SK-N-SH treated with all-trans-retinoic acid at 6 μM for 48 hours (cell line): ENCODE data around the gene AMOTL1.
A peak's percentile ranks its signal among the peaks of the same experiment; 100 is the strongest.

Experiments used
- ATAC-seq: fragments of 200-7000 bp; cut with Tn5 transposase; 3 replicates; pipeline ENCODE4 v1.9.1; 2020; ENCODE audit warnings: mild to moderate bottlenecking, moderate library complexity
- ARNTL ChIP-seq: fragments of 450-650 bp; formaldehyde crosslinking; IDR thresholded peaks from 2 replicates; pipeline ENCODE4 v1.5.0; 2020; ENCODE audit warnings: low read depth, mild to moderate bottlenecking, moderate library complexity, borderline replicate concordance
- BACH2 ChIP-seq: fragments of 250-450 bp; sonication (Bioruptor Pico); IDR thresholded peaks from 2 replicates; pipeline ENCODE4 v1.9.0; 2021; ENCODE audit warnings: mild to moderate bottlenecking, borderline replicate concordance
- CREB5 ChIP-seq: fragments of 250-450 bp; sonication (Bioruptor Pico); IDR thresholded peaks from 2 replicates; pipeline ENCODE4 v1.5.1; 2020; ENCODE audit warnings: low read depth, mild to moderate bottlenecking, moderate library complexity
- CSDC2 ChIP-seq: fragments of 250-450 bp; sonication (Bioruptor Pico); IDR thresholded peaks from 2 replicates; pipeline ENCODE4 v1.5.0; 2020; ENCODE audit warnings: mild to moderate bottlenecking, moderate library complexity
- CSRNP3 ChIP-seq: fragments of 250-450 bp; sonication (Bioruptor Pico); IDR thresholded peaks from 2 replicates; pipeline ENCODE4 v1.5.1; 2021; ENCODE audit warnings: mild to moderate bottlenecking, moderate library complexity
- ESRRG ChIP-seq: fragments of 250-450 bp; sonication (Bioruptor Pico); IDR thresholded peaks from 2 replicates; pipeline ENCODE4 v1.6.1; 2021; ENCODE audit warnings: mild to moderate bottlenecking
- GLIS3 ChIP-seq: fragments of 250-450 bp; sonication (Bioruptor Pico); IDR thresholded peaks from 2 replicates; pipeline ENCODE4 v1.5.0; 2020; ENCODE audit warnings: mild to moderate bottlenecking, moderate library complexity
- OSR1 ChIP-seq: fragments of 250-450 bp; sonication (Bioruptor Pico); IDR thresholded peaks from 2 replicates; pipeline ENCODE4 v1.8.0; 2022; ENCODE audit warnings: moderate library complexity, mild to moderate bottlenecking, inconsistent platforms
- PATZ1 ChIP-seq: fragments of 250-450 bp; sonication (Bioruptor Pico); IDR thresholded peaks from 2 replicates; pipeline ENCODE4 v1.8.0; 2020; ENCODE audit warnings: mild to moderate bottlenecking, moderate library complexity, borderline replicate concordance
- POU6F1 ChIP-seq: fragments of 250-450 bp; sonication (Bioruptor Pico); IDR thresholded peaks from 2 replicates; pipeline ENCODE4 v1.8.0; 2021; ENCODE audit warnings: low read depth, mild to moderate bottlenecking, moderate library complexity, borderline replicate concordance
- PPARA ChIP-seq: fragments of 250-450 bp; sonication (Bioruptor Pico); IDR thresholded peaks from 2 replicates; pipeline ENCODE4 v1.5.0; 2020; ENCODE audit warnings: mild to moderate bottlenecking, borderline replicate concordance
- RARB ChIP-seq: fragments of 250-450 bp; sonication (Bioruptor Pico); IDR thresholded peaks from 2 replicates; pipeline ENCODE4 v1.8.0; 2021; ENCODE audit warnings: mild to moderate bottlenecking, moderate library complexity
- SNAI2 ChIP-seq: fragments of 250-450 bp; sonication (Bioruptor Pico); IDR thresholded peaks from 2 replicates; pipeline ENCODE4 v1.5.0; 2020; ENCODE audit warnings: mild to moderate bottlenecking, moderate library complexity
- TOX ChIP-seq: fragments of 250-450 bp; sonication (Bioruptor Pico); IDR thresholded peaks from 2 replicates; pipeline ENCODE4 v1.8.0; 2021; ENCODE audit warnings: mild to moderate bottlenecking, moderate library complexity, borderline replicate concordance
- TSHZ2 ChIP-seq: fragments of 250-450 bp; sonication (Bioruptor Pico); IDR thresholded peaks from 2 replicates; pipeline ENCODE4 v1.5.0; 2020; ENCODE audit warnings: mild to moderate bottlenecking, moderate library complexity
- ZFP3 ChIP-seq: fragments of 250-450 bp; sonication (Bioruptor Pico); IDR thresholded peaks from 2 replicates; pipeline ENCODE4 v1.5.0; 2020; ENCODE audit warnings: mild to moderate bottlenecking, moderate library complexity
- ZFP30 ChIP-seq: fragments of 450-650 bp; formaldehyde crosslinking; IDR thresholded peaks from 2 replicates; pipeline ENCODE4 v1.5.0; 2022; ENCODE audit warnings: mild to moderate bottlenecking, moderate library complexity
- ZNF565 ChIP-seq: fragments of 450-650 bp; formaldehyde crosslinking; conservative IDR thresholded peaks from 2 replicates; pipeline ENCODE4 v1.5.0; 2020; ENCODE audit warnings: low read depth, mild to moderate bottlenecking, moderate library complexity
- ZNF70 ChIP-seq: fragments of 450-650 bp; formaldehyde crosslinking; IDR thresholded peaks from 2 replicates; pipeline ENCODE4 v1.5.0; 2020; ENCODE audit warnings: mild to moderate bottlenecking, moderate library complexity
- ZNF8 ChIP-seq: fragments of 450-650 bp; formaldehyde crosslinking; IDR thresholded peaks from 2 replicates; pipeline ENCODE4 v1.5.0; 2020; ENCODE audit warnings: mild to moderate bottlenecking, moderate library complexity

The AMOTL1 gene

GRCh38 chr11:94760296-94760695 is 7.9 kb upstream of the AMOTL1 start (continued):
- TF ChIP-seq CREB5: no peak
- TF ChIP-seq CSRNP3 (CRISPR knock-in tag): no peak
- TF ChIP-seq PPARA (CRISPR knock-in tag): no peak
- TF ChIP-seq ZNF8 (CRISPR knock-in tag): no peak

- ATAC-seq: peak; percentile 75
- TF ChIP-seq PATZ1: no peak
- TF ChIP-seq ARNTL (CRISPR knock-in tag): no peak
- TF ChIP-seq ESRRG (CRISPR knock-in tag): no peak
- TF ChIP-seq BACH2 (CRISPR knock-in tag): no peak
- TF ChIP-seq, all 23 proteins: peak for 0
Measured at GRCh38 chr11:94762208-94762607, 5.9 kb upstream of the AMOTL1 start.

- ATAC-seq: no peak
- no peak for TF ChIP-seq ZNF565
- no peak for TF ChIP-seq ZNF70 (CRISPR knock-in tag)
- no peak for TF ChIP-seq PPARA (CRISPR knock-in tag)
- TF ChIP-seq ESRRG (CRISPR knock-in tag): no peak
- TF ChIP-seq SNAI2: no peak
- no peak for TF ChIP-seq ZFP30 (CRISPR knock-in tag)
- no peak for TF ChIP-seq PATZ1
- TF ChIP-seq CSDC2 (CRISPR knock-in tag): no peak
- TF ChIP-seq TSHZ2 (CRISPR knock-in tag): no peak
- TF ChIP-seq ARNTL (CRISPR knock-in tag): no peak
Measured at GRCh38 chr11:94762995-94763394, 5.2 kb upstream of the AMOTL1 start.

GRCh38 chr11:94766713-94767206 is 1.4 kb upstream of the AMOTL1 start:
- TF ChIP-seq ARNTL (CRISPR knock-in tag): no peak
- no peak for TF ChIP-seq TOX (CRISPR knock-in tag)
- no peak for ATAC-seq

GRCh38 chr11:94767291-94767690 is 865 bp upstream of the AMOTL1 start:
- ATAC-seq: no peak
- TF ChIP-seq ZNF70 (CRISPR knock-in tag) (no peak), POU6F1 (CRISPR knock-in tag) (no peak), BACH2 (CRISPR knock-in tag) (no peak), OSR1 (no peak), RARB (CRISPR knock-in tag) (no peak), ZFP3 (CRISPR knock-in tag) (no peak), PPARA (CRISPR knock-in tag) (no peak), TOX (CRISPR knock-in tag) (no peak), ZNF8 (CRISPR knock-in tag) (no peak), GLIS3 (no peak), ARNTL (CRISPR knock-in tag) (no peak), CSRNP3 (CRISPR knock-in tag) (no peak), ZFP30 (CRISPR knock-in tag) (no peak)
